A549 (cell line): ENCODE data around the gene RAI14.

ENCODE experiments used
- CTCF ChIP-seq: fragments of >200 bp; sonication (Bioruptor Twin); formaldehyde crosslinking; IDR thresholded peaks from 3 replicates; pipeline ENCODE4 v1.5.1; 2016
- NFE2L2 ChIP-seq: fragments of 150-350 bp; conservative IDR thresholded peaks from 2 replicates; pipeline ENCODE4 v1.6.1; 2014; ENCODE audit warnings: low read length
- POLR2A ChIP-seq: IDR thresholded peaks from 2 replicates; pipeline ENCODE4 v1.6.1; 2012; ENCODE audit warnings: mild to moderate bottlenecking, low read length

GRCh38 chr5:34771076-34771475 is 114.9 kb downstream of the RAI14 start:
- TF ChIP-seq POLR2A (no peak), CTCF (no peak), NFE2L2 (no peak)
